Vagina (tissue), 2 donors: ENCODE data around the gene GAS7.

Source experiments
- POLR2A ChIP-seq, 2 donors: fragments of 450-650 bp; IDR thresholded peaks; one replicate each; pipeline ENCODE4 v1.6.1; 2017; ENCODE audit warnings: antibody characterized with exemption in 2 of 2, mild to moderate bottlenecking in 2 of 2, moderate library complexity in 2 of 2
- TF ChIP-seq, protein P1 (sequence below), 3 experiments: fragments of 450-650 bp in 2 of 3; fragments of 200-600 bp in 1 of 3; sonication (generic) in 1 of 3; IDR thresholded peaks; one replicate each; pipeline ENCODE4 v1.5.1; 2017 to 2019; ENCODE audit warnings: antibody characterized with exemption in 3 of 3, mild to moderate bottlenecking in 2 of 3, moderate library complexity in 2 of 3

DNA sequence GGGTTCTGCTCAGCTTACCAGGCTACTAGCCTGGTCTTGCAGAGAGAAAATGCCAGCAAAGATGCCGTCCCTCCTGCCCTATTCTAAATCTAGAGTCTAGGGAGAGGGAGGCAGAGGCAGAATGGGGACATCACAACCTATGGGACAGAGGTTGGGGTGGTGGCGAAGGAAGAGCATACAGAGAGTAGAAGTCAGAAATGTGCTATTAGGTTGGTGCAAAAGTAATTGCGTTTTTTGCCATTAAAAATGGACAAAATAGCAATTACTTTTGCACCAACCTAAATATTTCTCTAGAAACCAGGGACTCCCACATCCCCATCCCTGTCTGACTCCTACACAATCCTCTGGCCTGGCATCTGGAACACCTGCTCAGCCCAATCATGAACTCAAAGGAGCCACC, 127.7 kb downstream of the GAS7 start:
- TF ChIP-seq, protein P1, sequence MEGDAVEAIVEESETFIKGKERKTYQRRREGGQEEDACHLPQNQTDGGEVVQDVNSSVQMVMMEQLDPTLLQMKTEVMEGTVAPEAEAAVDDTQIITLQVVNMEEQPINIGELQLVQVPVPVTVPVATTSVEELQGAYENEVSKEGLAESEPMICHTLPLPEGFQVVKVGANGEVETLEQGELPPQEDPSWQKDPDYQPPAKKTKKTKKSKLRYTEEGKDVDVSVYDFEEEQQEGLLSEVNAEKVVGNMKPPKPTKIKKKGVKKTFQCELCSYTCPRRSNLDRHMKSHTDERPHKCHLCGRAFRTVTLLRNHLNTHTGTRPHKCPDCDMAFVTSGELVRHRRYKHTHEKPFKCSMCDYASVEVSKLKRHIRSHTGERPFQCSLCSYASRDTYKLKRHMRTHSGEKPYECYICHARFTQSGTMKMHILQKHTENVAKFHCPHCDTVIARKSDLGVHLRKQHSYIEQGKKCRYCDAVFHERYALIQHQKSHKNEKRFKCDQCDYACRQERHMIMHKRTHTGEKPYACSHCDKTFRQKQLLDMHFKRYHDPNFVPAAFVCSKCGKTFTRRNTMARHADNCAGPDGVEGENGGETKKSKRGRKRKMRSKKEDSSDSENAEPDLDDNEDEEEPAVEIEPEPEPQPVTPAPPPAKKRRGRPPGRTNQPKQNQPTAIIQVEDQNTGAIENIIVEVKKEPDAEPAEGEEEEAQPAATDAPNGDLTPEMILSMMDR (IDR thresholded peaks at IDR 0.05) = no peak
- TF ChIP-seq POLR2A (IDR thresholded peaks at IDR 0.05) = no peak
